ENCODE measurements around the gene C13orf46.
"Not testable (repeated sequence)": the region's sequence is repeated elsewhere in the genome, so short reads cannot be mapped to it uniquely, and the experiment has no call there.

Gene C13orf46

GRCh38 chr13:113991676-113992179, 17.9 kb upstream of the C13orf46 start:
- no peak for DNase-seq (ENCODE audit: low read depth)

GRCh38 chr13:113991191-113991669, 17.4 kb upstream of the C13orf46 start:
- DNase-seq (ENCODE audit: low read depth), result no peak

GRCh38 chr13:113990321-113990837, 16.5 kb upstream of the C13orf46 start:
- DNase-seq (ENCODE audit: low read depth), result no peak

GRCh38 chr13:113989585-113990300, 15.9 kb upstream of the C13orf46 start:
- no peak for DNase-seq (ENCODE audit: low read depth)

- DNase-seq (ENCODE audit: low read depth), result not testable (repeated sequence)
Measured at GRCh38 chr13:113988859-113989258, 15.0 kb upstream of the C13orf46 start.

GRCh38 chr13:113982296-113982661, 8.4 kb upstream of the C13orf46 start:
- DNase-seq (ENCODE audit: low read depth), result no peak

- DNase-seq (ENCODE audit: low read depth), result no peak
Measured at GRCh38 chr13:113981611-113982295, 7.9 kb upstream of the C13orf46 start.

- DNase-seq (ENCODE audit: low read depth), result no peak
Measured at GRCh38 chr13:113981194-113981605, 7.3 kb upstream of the C13orf46 start.

- no peak for DNase-seq (ENCODE audit: low read depth)
Measured at GRCh38 chr13:113980489-113981064, 6.7 kb upstream of the C13orf46 start.

GRCh38 chr13:113979791-113980471, 6.1 kb upstream of the C13orf46 start:
- no peak for DNase-seq (ENCODE audit: low read depth)

GRCh38 chr13:113978741-113979481, 5.0 kb upstream of the C13orf46 start:
- DNase-seq (ENCODE audit: low read depth), result no peak

- DNase-seq (ENCODE audit: low read depth), result no peak
Measured at GRCh38 chr13:113977976-113978375, 4.1 kb upstream of the C13orf46 start.

GRCh38 chr13:113976711-113977684, 3.1 kb upstream of the C13orf46 start:
- no peak for DNase-seq (ENCODE audit: low read depth)

- DNase-seq (ENCODE audit: low read depth), result no peak
Measured at GRCh38 chr13:113975416-113975815, 1.5 kb upstream of the C13orf46 start.

GRCh38 chr13:113974304-113975281, 717 bp upstream of the C13orf46 start:
- DNase-seq (ENCODE audit: low read depth), result no peak

- DNase-seq (ENCODE audit: low read depth), result no peak
Measured at GRCh38 chr13:113972451-113973217, 1.2 kb downstream of the C13orf46 start.

- DNase-seq (ENCODE audit: low read depth), result no peak
Measured at GRCh38 chr13:113971471-113972231, 2.2 kb downstream of the C13orf46 start.

Measured in activated T-cell treated with anti-CD3 and anti-CD28 coated beads for 1 hour (primary cell).